ENCODE results near the gene CLASP1. TPM values are rescaled to one million over a fixed set of nuclear protein-coding genes. Genes with fewer than 3 reads are reported as not detected.

Gene CLASP1
- total RNA-seq, 1 donor, result 46.0 TPM

DNA sequence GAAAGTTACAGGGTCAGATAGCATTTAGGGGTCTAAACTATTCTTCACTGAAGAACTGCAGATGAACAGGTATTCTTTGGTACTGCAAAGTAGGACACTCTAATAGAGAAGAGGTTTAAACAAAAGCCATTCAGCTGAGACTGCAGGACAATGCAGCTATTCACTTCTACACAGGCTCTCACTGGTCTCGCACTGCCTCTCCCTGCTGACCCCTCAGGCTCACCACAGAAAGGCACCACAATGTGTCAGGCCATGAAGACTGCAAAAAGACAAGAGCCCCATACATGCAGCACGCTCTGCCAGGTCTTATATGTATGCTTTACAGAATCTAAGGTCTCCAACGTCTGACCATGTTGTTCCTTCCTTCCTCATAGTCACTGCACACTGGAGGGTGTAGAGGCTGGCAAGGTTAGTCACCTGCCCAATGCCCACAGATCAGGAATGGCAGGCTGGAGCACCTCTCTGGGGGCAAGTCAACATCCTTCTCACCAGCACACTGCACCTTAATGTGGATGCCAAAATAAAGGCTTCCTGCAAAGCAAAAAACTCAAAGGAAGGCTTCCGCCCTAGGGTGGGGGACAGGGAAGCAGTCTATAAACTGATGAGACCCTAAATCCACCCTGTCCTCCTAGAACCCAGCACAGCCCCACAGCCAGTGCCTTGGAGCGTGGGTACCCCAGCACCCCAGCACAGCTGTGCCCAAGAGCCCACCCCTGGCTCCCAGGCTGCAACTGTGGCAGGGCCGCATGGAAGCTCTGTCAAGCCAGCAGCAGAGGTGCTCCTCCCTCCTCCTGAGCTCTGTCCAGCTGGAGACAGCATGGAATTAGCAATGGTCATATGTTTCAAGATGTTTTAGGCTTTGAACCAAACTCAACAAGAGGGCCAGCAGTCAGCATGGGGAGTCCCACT, 129.3 kb downstream of the CLASP1 start:
- TF ChIP-seq, protein P1, sequence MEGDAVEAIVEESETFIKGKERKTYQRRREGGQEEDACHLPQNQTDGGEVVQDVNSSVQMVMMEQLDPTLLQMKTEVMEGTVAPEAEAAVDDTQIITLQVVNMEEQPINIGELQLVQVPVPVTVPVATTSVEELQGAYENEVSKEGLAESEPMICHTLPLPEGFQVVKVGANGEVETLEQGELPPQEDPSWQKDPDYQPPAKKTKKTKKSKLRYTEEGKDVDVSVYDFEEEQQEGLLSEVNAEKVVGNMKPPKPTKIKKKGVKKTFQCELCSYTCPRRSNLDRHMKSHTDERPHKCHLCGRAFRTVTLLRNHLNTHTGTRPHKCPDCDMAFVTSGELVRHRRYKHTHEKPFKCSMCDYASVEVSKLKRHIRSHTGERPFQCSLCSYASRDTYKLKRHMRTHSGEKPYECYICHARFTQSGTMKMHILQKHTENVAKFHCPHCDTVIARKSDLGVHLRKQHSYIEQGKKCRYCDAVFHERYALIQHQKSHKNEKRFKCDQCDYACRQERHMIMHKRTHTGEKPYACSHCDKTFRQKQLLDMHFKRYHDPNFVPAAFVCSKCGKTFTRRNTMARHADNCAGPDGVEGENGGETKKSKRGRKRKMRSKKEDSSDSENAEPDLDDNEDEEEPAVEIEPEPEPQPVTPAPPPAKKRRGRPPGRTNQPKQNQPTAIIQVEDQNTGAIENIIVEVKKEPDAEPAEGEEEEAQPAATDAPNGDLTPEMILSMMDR (IDR thresholded peaks at IDR 0.05; ENCODE audit: extremely low read depth, low read depth, low read length), result no peak

DNA sequence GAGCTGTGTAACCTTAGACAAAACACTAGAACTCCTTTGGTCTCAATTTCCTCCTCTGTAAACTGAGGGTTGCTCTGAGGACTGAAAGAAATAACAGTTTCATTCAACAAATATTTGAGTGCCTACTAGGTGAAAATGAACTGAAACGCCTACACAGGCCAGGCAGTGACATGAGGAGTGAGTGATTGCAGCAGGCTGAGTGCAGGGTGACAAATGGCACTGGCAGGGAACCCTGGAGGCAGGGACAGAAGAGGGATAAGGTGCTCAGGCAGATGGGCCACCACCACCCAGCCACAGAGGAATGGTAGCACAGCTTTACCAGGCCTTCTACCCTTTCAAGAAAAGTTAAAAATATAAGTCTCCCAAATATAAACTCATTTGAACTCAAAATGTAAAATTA, 130.1 kb downstream of the CLASP1 start:
- Histone ChIP-seq H3K79me2 (ENCODE audit: insufficient read depth, low read length) (no peaks in the 10 kb centered on the region), H3K27ac (ENCODE audit: low read depth, low read length) (no peak overlapping the region), H3K27me3 (ENCODE audit: insufficient read depth, low read length) (no peaks in the 10 kb centered on the region), H3K9me3 (ENCODE audit: low read depth, low read length) (no peaks in the 10 kb centered on the region), H3K4me1 (ENCODE audit: insufficient read depth, low read length) (no peaks in the 10 kb centered on the region), H4K20me1 (ENCODE audit: insufficient read depth, low read length) (no peaks in the 10 kb centered on the region), H3K4me2 (ENCODE audit: insufficient read depth, low read length) (no peak overlapping the region), H3K36me3 (ENCODE audit: insufficient read depth, low read length) (peaks cover 30% of the 10 kb centered on the region), H3K4me3 (ENCODE audit: insufficient read depth, low read length) (no peak overlapping the region), H2AFZ (ENCODE audit: low read length) (no peak overlapping the region)
- TF ChIP-seq, protein P1 (IDR thresholded peaks at IDR 0.05; ENCODE audit: extremely low read depth, low read depth, low read length), result no peak
- DNase-seq (ENCODE audit: insufficient read length, low spot score, missing footprints), result no peak

More for the DNA sequence above, 129.3 kb downstream of the CLASP1 start:
- DNase-seq (ENCODE audit: insufficient read length, low spot score, missing footprints), result peak; percentile 48
- H3K27ac ChIP-seq (ENCODE audit: low read depth, low read length), result no peak overlapping the region
- no peak overlapping the region for H2AFZ ChIP-seq (ENCODE audit: low read length)
- no peak overlapping the region for H3K4me3 ChIP-seq (ENCODE audit: insufficient read depth, low read length)
- H3K79me2 ChIP-seq (ENCODE audit: insufficient read depth, low read length), result no peaks in the 10 kb centered on the region
- no peak overlapping the region for H3K4me2 ChIP-seq (ENCODE audit: insufficient read depth, low read length)
- H3K36me3 ChIP-seq (ENCODE audit: insufficient read depth, low read length), result peaks cover 30% of the 10 kb centered on the region
- no peaks in the 10 kb centered on the region for H3K9me3 ChIP-seq (ENCODE audit: low read depth, low read length)
- H4K20me1 ChIP-seq (ENCODE audit: insufficient read depth, low read length), result no peaks in the 10 kb centered on the region
- no peaks in the 10 kb centered on the region for H3K27me3 ChIP-seq (ENCODE audit: insufficient read depth, low read length)
- no peaks in the 10 kb centered on the region for H3K4me1 ChIP-seq (ENCODE audit: insufficient read depth, low read length)

GRCh38 chr2:121513597-121514333, 135.5 kb downstream of the CLASP1 start:
- Histone ChIP-seq H3K79me2 (ENCODE audit: insufficient read depth, low read length) (peaks cover 10% of the 10 kb centered on the region), H3K36me3 (ENCODE audit: insufficient read depth, low read length) (peaks cover 19% of the 10 kb centered on the region), H4K20me1 (ENCODE audit: insufficient read depth, low read length) (no peaks in the 10 kb centered on the region), H2AFZ (ENCODE audit: low read length) (no peak overlapping the region), H3K4me1 (ENCODE audit: insufficient read depth, low read length) (no peaks in the 10 kb centered on the region), H3K27ac (ENCODE audit: low read depth, low read length) (no peak overlapping the region), H3K4me2 (ENCODE audit: insufficient read depth, low read length) (no peak overlapping the region), H3K27me3 (ENCODE audit: insufficient read depth, low read length) (no peaks in the 10 kb centered on the region), H3K4me3 (ENCODE audit: insufficient read depth, low read length) (no peak overlapping the region), H3K9me3 (ENCODE audit: low read depth, low read length) (no peaks in the 10 kb centered on the region)
- TF ChIP-seq, protein P1 (IDR thresholded peaks at IDR 0.05; ENCODE audit: extremely low read depth, low read depth, low read length), result no peak
- DNase-seq (ENCODE audit: insufficient read length, low spot score, missing footprints), result no peak

GRCh38 chr2:121510857-121511256, 138.4 kb downstream of the CLASP1 start:
- peaks cover 31% of the 10 kb centered on the region for H3K79me2 ChIP-seq (ENCODE audit: insufficient read depth, low read length)
- H3K36me3 ChIP-seq (ENCODE audit: insufficient read depth, low read length), result peaks cover 18% of the 10 kb centered on the region
- no peaks in the 10 kb centered on the region for H4K20me1 ChIP-seq (ENCODE audit: insufficient read depth, low read length)
- TF ChIP-seq, protein P1 (IDR thresholded peaks at IDR 0.05; ENCODE audit: extremely low read depth, low read depth, low read length), result no peak
- no peak overlapping the region for H3K4me3 ChIP-seq (ENCODE audit: insufficient read depth, low read length)
- H2AFZ ChIP-seq (ENCODE audit: low read length), result no peak overlapping the region
- DNase-seq (ENCODE audit: insufficient read length, low spot score, missing footprints), result no peak
- no peak overlapping the region for H3K27ac ChIP-seq (ENCODE audit: low read depth, low read length)
- H3K9me3 ChIP-seq (ENCODE audit: low read depth, low read length), result no peaks in the 10 kb centered on the region
- peaks cover 2% of the 10 kb centered on the region for H3K4me1 ChIP-seq (ENCODE audit: insufficient read depth, low read length)
- no peak overlapping the region for H3K4me2 ChIP-seq (ENCODE audit: insufficient read depth, low read length)
- H3K27me3 ChIP-seq (ENCODE audit: insufficient read depth, low read length), result no peaks in the 10 kb centered on the region

Data from osteoblast (primary cell).